Fibroblast of pulmonary artery (primary cell): ENCODE measurements around the gene MAGI1.

Experiments
- DNase-seq: peaks from one replicate; pipeline ENCODE4 v3.0.0-alpha.2; 2010; ENCODE audit warnings: low read depth
- H3K4me3 ChIP-seq: replicated peaks from 2 replicates; pipeline ENCODE4 v1.5.1; 2011; ENCODE audit warnings: low read depth, mild to moderate bottlenecking, control low read depth, low read length, moderate library complexity
- CTCF ChIP-seq: IDR thresholded peaks from 2 replicates; pipeline ENCODE4 v1.5.1; 2011; ENCODE audit warnings: mild to moderate bottlenecking, control low read depth, low read length, inconsistent platforms; ENCODE audit errors: missing control alignments

MAGI1 gene

GRCh38 chr3:65385805-65386204 is 652.9 kb downstream of the MAGI1 start:
- no peak for DNase-seq
- TF ChIP-seq CTCF, result no peak
- no peak overlapping the region for H3K4me3 ChIP-seq

- no peak for TF ChIP-seq CTCF
- no peak overlapping the region for H3K4me3 ChIP-seq
- DNase-seq, result no peak
These were observed 657.2 kb downstream of the MAGI1 start for GRCh38 chr3:65381496-65382010.

GRCh38 chr3:65379223-65379622 is 659.5 kb downstream of the MAGI1 start:
- TF ChIP-seq CTCF, result no peak
- no peak overlapping the region for H3K4me3 ChIP-seq
- no peak for DNase-seq

GRCh38 chr3:65377637-65378036 is 661.1 kb downstream of the MAGI1 start:
- no peak for DNase-seq
- TF ChIP-seq CTCF, result no peak
- H3K4me3 ChIP-seq, result no peak overlapping the region

- TF ChIP-seq CTCF, result no peak
- H3K4me3 ChIP-seq, result no peak overlapping the region
- no peak for DNase-seq
These were observed 662.3 kb downstream of the MAGI1 start for GRCh38 chr3:65376426-65376825.

- no peak for DNase-seq
- TF ChIP-seq CTCF, result no peak
- no peak overlapping the region for H3K4me3 ChIP-seq
These were observed 667.7 kb downstream of the MAGI1 start for GRCh38 chr3:65371053-65371452.

GRCh38 chr3:65368866-65369265 is 669.9 kb downstream of the MAGI1 start:
- no peak overlapping the region for H3K4me3 ChIP-seq
- no peak for DNase-seq
- no peak for TF ChIP-seq CTCF
